Small intestine (tissue), 7 donors: ENCODE measurements around the gene DPH6. TPM values are rescaled to one million over a fixed set of nuclear protein-coding genes. Genes with fewer than 3 reads are reported as not detected.
A peak's percentile ranks its signal among the peaks of the same experiment; 100 is the strongest.

Source experiments
- DNase-seq, 2 donors: peaks; one replicate each; pipeline versions ENCODE4 v3.0.0 to v3.0.0-alpha.2; 2013
- FAIRE-seq: peaks from 2 replicates; lab custom pipeline; 2012; peaks lifted over from hg19 to GRCh38; lab: Jason Lieb, UNC
- H3K27ac ChIP-seq, 3 donors: one replicate each; pipeline ENCODE4 v1.5.1; 2013; ENCODE audit warnings: low read length in 2 of 3, mild to moderate bottlenecking in 2 of 3, control low read depth in 1 of 3, inconsistent platforms in 1 of 3, low read depth in 1 of 3, moderate library complexity in 1 of 3
- H3K27me3 ChIP-seq, 3 donors: one replicate each; pipeline ENCODE4 v1.6.1; 2013; ENCODE audit warnings: low read length in 3 of 3, inconsistent platforms in 1 of 3; ENCODE audit not compliant: control insufficient read depth in 3 of 3, insufficient read depth in 3 of 3
- H3K36me3 ChIP-seq, 3 donors: one replicate each; pipeline ENCODE4 v1.6.1; 2013; ENCODE audit warnings: low read length in 3 of 3, inconsistent platforms in 1 of 3, low read depth in 1 of 3, mild to moderate bottlenecking in 1 of 3, moderate library complexity in 1 of 3; ENCODE audit not compliant: control insufficient read depth in 3 of 3, insufficient read depth in 2 of 3
- H3K4me1 ChIP-seq, 3 donors: one replicate each; pipeline ENCODE4 v1.6.1; 2013; ENCODE audit warnings: low read length in 2 of 3, inconsistent platforms in 1 of 3, low read depth in 1 of 3, mild to moderate bottlenecking in 1 of 3, moderate library complexity in 1 of 3; ENCODE audit not compliant: control insufficient read depth in 3 of 3, insufficient read depth in 2 of 3
- H3K4me3 ChIP-seq, 3 donors: one replicate each; pipeline ENCODE4 v1.5.1; 2013; ENCODE audit warnings: low read length in 3 of 3, control low read depth in 1 of 3, inconsistent platforms in 1 of 3, low read depth in 1 of 3, mild to moderate bottlenecking in 1 of 3, moderate library complexity in 1 of 3
- H3K9me3 ChIP-seq, 2 donors: one replicate each; pipeline ENCODE4 v1.6.1; 2013; ENCODE audit warnings: low read depth in 1 of 2, low read length in 1 of 2; ENCODE audit not compliant: control insufficient read depth in 2 of 2, insufficient read depth in 1 of 2
- WGBS, 3 donors: extraction: QIAGEN DNeasy Blood & Tissue Kit; methylation state at CpG; one replicate each; pipeline ENCODE4 v1.1.7; 2013; 5-methylcytosine and 5-hydroxymethylcytosine counted together
- polyA plus RNA-seq, 4 donors: library from polyadenylated mRNA; stranded (reverse) in 3 of 4; unstranded in 1 of 4; fragments of 200-250 nt in 3 of 4; fragments of 120-200 nt in 1 of 4; gene quantifications; one replicate each; pipeline versions ENCODE4 v1.2.1 to v1.2.3, GENCODE V29; 2013
- donor health status: healthy with polysubstance abuse.
- donor health status: control.
- donor health status: control.
- donor health status: Bipolar disorder and iron deficiency.
- donor health status: healthy.

The DPH6 gene
- polyA plus RNA-seq, 4 donors, result 7.4 to 16.5 (median 11.6) TPM

GRCh38 chr15:35549567-35549966, 3.6 kb upstream of the DPH6 start:
- Histone ChIP-seq H3K4me1 (peaks cover 0 to 9% (median 8%) of the 10 kb centered on the region in 3 donors), H3K36me3 (no peaks in the 10 kb centered on the region), H3K27me3 (no peaks in the 10 kb centered on the region), H3K27ac (no peak overlapping the region), H3K9me3 (no peaks in the 10 kb centered on the region), H3K4me3 (no peak overlapping the region)
- 79 to 87% (median 86%) methylated on average over 4 of the region's 4 CpGs for WGBS, 3 donors
- DNase-seq, result no peak
- no peak for FAIRE-seq

- Histone ChIP-seq H3K9me3 (no peaks in the 10 kb centered on the region), H3K27me3 (no peaks in the 10 kb centered on the region), H3K36me3 (no peaks in the 10 kb centered on the region), H3K4me3 (no peak overlapping the region), H3K4me1 (peaks cover 0 to 9% (median 8%) of the 10 kb centered on the region in 3 donors), H3K27ac (no peak overlapping the region)
- FAIRE-seq (no peak), DNase-seq (no peak)
- whole genome bisulfite sequencing, 3 donors, result 94 to 98% (median 95%) methylated on average over 2 of the region's 2 CpGs
Measured at GRCh38 chr15:35548435-35548834, 2.5 kb upstream of the DPH6 start.

- Histone ChIP-seq H3K27ac (no peak overlapping the region), H3K9me3 (no peaks in the 10 kb centered on the region), H3K36me3 (no peaks in the 10 kb centered on the region), H3K4me3 (no peak overlapping the region), H3K4me1 (peaks cover 0 to 9% (median 8%) of the 10 kb centered on the region in 3 donors), H3K27me3 (no peaks in the 10 kb centered on the region)
- FAIRE-seq (no peak), DNase-seq (no peak)
- WGBS, 3 donors, result 90 to 94% (median 93%) methylated on average over 11 of the region's 11 CpGs
Measured at GRCh38 chr15:35547775-35548364, 1.9 kb upstream of the DPH6 start.

GRCh38 chr15:35546511-35547381, 781 bp upstream of the DPH6 start:
- FAIRE-seq, result no peak
- H3K36me3 ChIP-seq, result no peaks in the 10 kb centered on the region
- peak overlapping the region; percentile 70 to 78 (median 71) for H3K4me3 ChIP-seq
- no peak for DNase-seq
- H3K27ac ChIP-seq, result peak overlapping the region; percentile 95 to 100 (median 99)
- no peaks in the 10 kb centered on the region for H3K9me3 ChIP-seq
- H3K4me1 ChIP-seq, result peaks cover 0 to 9% (median 8%) of the 10 kb centered on the region in 3 donors
- WGBS, 3 donors, result 44 to 57% (median 56%) methylated on average over 14 of the region's 14 CpGs
- no peaks in the 10 kb centered on the region for H3K27me3 ChIP-seq

- no peaks in the 10 kb centered on the region for H3K27me3 ChIP-seq
- DNase-seq, result peak; percentile 48 to 78
- FAIRE-seq, result no peak
- H3K4me3 ChIP-seq, result peak overlapping the region; percentile 70 to 78 (median 71)
- no peaks in the 10 kb centered on the region for H3K9me3 ChIP-seq
- 1 to 2% (median 2%) methylated on average over 15 of the region's 15 CpGs for WGBS, 3 donors
- peaks cover 0 to 9% (median 8%) of the 10 kb centered on the region in 3 donors for H3K4me1 ChIP-seq
- H3K27ac ChIP-seq, result peak overlapping the region; percentile 95 to 100 (median 99)
- H3K36me3 ChIP-seq, result no peaks in the 10 kb centered on the region
Measured at GRCh38 chr15:35545316-35545823, 595 bp downstream of the DPH6 start.

- Histone ChIP-seq H3K9me3 (no peaks in the 10 kb centered on the region), H3K4me1 (no peaks in the 10 kb centered on the region), H3K4me3 (no peak overlapping the region), H3K36me3 (no peaks in the 10 kb centered on the region), H3K27ac (no peak overlapping the region), H3K27me3 (no peaks in the 10 kb centered on the region)
- FAIRE-seq (no peak), DNase-seq (no peak)
- WGBS, 3 donors, result 65 to 87% (median 74%) methylated on average over 1 of the region's 1 CpG
Measured at GRCh38 chr15:35540885-35541284, 5.1 kb downstream of the DPH6 start.

- no peak for FAIRE-seq
Measured at GRCh38 chr15:35540021-35540420, 5.9 kb downstream of the DPH6 start.

GRCh38 chr15:35535365-35535916, 10.5 kb downstream of the DPH6 start:
- H3K9me3 ChIP-seq, result no peaks in the 10 kb centered on the region
- no peak overlapping the region for H3K4me3 ChIP-seq
- H3K27me3 ChIP-seq, result no peaks in the 10 kb centered on the region
- 8 to 29% (median 18%) methylated on average over 2 of the region's 2 CpGs for WGBS, 3 donors
- DNase-seq, result peak in 1 of 2 donors; percentile 61
- H3K36me3 ChIP-seq, result no peaks in the 10 kb centered on the region
- H3K27ac ChIP-seq, result peak overlapping the region in 1 of 3 donors; percentile 44
- no peak for FAIRE-seq
- H3K4me1 ChIP-seq, result peaks cover 0 to 5% (median 0%) of the 10 kb centered on the region in 3 donors

More at GRCh38 chr15:35540021-35540420, 5.9 kb downstream of the DPH6 start:
- Histone ChIP-seq H3K9me3 (no peaks in the 10 kb centered on the region), H3K36me3 (no peaks in the 10 kb centered on the region), H3K4me3 (no peak overlapping the region), H3K4me1 (peaks cover 0 to 3% (median 0%) of the 10 kb centered on the region in 3 donors), H3K27ac (no peak overlapping the region), H3K27me3 (no peaks in the 10 kb centered on the region)
- no peak for DNase-seq
- WGBS, 3 donors, result 95 to 100% (median 97%) methylated on average over 2 of the region's 2 CpGs
